ENCODE measurements around the gene SPRYD3.
A peak's percentile ranks its signal among the peaks of the same experiment; 100 is the strongest.
"Not testable (repeated sequence)": the region's sequence is repeated elsewhere in the genome, so short reads cannot be mapped to it uniquely, and the experiment has no call there.

The SPRYD3 gene, protein sequence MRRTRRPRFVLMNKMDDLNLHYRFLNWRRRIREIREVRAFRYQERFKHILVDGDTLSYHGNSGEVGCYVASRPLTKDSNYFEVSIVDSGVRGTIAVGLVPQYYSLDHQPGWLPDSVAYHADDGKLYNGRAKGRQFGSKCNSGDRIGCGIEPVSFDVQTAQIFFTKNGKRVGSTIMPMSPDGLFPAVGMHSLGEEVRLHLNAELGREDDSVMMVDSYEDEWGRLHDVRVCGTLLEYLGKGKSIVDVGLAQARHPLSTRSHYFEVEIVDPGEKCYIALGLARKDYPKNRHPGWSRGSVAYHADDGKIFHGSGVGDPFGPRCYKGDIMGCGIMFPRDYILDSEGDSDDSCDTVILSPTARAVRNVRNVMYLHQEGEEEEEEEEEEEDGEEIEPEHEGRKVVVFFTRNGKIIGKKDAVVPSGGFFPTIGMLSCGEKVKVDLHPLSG

DNA sequence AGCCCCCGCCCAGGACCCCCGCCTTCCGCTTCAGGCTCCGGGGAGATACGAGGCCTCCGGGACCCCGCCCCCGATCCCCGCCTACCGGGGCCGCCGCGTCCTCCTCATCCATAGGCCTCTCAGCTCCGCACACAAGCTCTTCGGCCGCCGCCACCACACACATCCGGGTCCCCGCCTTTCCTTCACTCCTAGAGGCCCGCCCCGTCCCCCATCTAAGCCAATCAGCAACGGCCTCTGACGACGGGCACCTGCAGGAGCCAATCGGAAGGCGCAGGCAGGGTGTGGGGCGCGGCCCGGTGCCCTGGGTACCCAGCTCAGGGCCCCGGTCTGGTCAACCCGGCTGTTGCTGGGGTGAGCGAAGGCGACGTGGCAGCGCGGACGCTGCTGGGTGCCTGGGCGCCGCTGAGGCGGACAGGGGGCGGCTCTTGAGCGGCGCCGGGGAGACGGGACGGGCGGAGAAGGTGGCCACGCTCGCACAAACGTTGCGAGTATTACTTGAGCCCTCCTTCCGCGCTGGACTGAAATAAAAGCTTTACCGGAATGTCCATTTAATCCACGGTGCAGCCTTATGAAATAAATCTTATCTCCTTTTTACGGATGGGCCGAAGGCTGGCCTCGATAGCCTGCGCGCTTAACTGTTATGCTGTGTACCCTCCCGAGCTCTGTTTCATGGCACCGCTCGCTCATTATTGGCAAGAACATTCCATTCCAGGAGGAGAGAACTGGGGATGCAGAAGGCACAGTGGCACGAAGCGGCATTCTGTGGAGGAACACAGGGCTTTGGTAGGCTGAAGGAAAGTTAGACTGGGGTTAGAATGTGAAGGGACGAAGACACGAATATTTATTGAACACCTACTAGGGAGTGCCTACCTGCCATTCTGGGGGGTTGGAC is at the start of gene SPRYD3:
TSS of gene SPRYD3 (minus strand) at position 165 of the 892 bp plus-strand sequence. CDS start at position 108, 57 bp downstream.
- Mint-ChIP-seq H3K27me3 (no peaks in the 10 kb centered on the region), H3K27ac (peak within 1 kb of the TSS; percentile 95), H3K36me3 (peaks cover 19% of the 10 kb centered on the region), H3K4me3 (peak within 1 kb of the TSS; percentile 81), H3K9me3 (no peaks in the 10 kb centered on the region), H3K4me1 (peaks cover 35% of the 10 kb centered on the region)
- ATAC-seq, result peak; percentile 100

DNA sequence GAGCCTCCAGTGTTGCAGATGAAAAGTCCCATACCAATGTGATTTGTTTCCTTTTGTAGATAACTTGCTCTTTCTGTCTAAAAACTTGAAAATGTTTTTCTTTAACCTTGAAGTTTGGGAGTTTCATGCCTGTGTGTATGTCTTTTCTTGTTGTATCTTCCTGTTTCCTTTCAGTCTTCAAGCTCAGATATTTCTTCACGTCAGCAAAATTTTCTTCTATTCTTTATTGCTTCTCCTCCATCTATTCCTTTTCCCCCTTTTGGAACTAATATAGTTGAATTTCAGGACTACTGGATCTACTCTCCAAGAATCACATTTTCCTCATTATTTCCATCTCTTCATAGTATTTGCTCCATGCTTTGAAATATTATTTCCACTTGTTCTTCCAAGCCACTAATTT is 48.0 kb upstream of the SPRYD3 start:
- Mint-ChIP-seq H3K36me3 (no peaks in the 10 kb centered on the region), H3K27ac (no peak overlapping the region), H3K4me1 (peaks cover 19% of the 10 kb centered on the region), H3K9me3 (no peaks in the 10 kb centered on the region), H3K4me3 (no peak overlapping the region), H3K27me3 (peaks cover 40% of the 10 kb centered on the region)
- ATAC-seq, result no peak

DNA sequence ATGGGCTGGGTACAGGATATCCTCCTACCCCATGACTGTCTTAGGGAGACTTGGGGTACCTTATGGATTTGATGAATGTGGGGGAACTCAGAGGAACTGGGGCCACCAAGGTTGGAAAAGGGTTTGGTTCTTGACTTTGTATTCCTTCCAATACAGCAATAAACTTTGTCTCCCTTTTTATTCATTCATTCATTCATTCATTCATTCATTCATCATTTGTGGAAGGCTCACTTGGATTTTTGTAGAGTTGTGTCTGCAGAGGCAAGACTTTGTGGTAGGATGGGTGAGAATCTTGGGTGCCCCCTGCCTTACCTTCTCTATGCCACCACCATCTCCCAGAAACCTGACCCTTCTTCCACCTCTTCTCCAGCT is 45.1 kb upstream of the SPRYD3 start:
- Mint-ChIP-seq H3K4me1 (peaks cover 10% of the 10 kb centered on the region), H3K4me3 (no peak overlapping the region), H3K27me3 (peaks cover 32% of the 10 kb centered on the region), H3K36me3 (no peaks in the 10 kb centered on the region), H3K27ac (no peak overlapping the region), H3K9me3 (no peaks in the 10 kb centered on the region)
- no peak for ATAC-seq

DNA sequence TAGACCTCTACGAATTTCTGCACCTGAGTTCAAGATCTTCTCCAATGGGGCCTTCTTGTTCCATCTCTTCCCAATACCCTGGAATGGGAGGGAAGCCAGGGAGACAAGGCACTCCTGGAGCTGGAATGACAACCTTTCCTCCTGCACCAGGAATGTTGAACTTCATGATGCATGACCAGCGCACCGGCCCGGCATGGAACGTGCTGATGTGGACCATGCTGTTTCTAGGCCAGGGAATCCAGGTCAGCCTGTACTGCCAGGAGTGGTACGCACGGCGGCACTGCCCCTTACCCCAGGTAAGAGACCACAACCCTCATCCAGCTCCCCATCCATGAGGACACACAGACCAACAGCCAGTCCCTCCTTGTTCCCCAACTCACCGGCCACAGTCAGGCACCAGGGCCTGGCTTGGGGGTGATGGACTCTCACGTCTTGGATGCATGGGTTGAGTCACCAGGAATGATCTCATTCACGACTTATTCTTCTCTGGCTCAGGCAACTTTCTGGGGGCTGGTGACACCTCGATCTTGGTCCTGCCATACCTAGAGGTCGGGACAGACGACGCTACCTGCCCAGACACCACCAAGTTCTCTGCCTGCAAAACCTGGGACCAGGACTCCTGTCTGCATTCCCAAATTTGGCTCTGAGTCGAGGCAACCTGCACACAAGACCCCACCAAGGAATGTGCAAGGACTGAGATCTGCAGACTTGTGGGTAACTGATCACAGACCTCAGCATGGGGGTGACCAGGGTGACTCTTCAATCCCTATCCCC is 44.6 kb upstream of the SPRYD3 start:
- no peaks in the 10 kb centered on the region for H3K9me3 Mint-ChIP-seq
- peaks cover 5% of the 10 kb centered on the region for H3K4me1 Mint-ChIP-seq
- no peaks in the 10 kb centered on the region for H3K36me3 Mint-ChIP-seq
- H3K27ac Mint-ChIP-seq, result no peak overlapping the region
- H3K4me3 Mint-ChIP-seq, result no peak overlapping the region
- peaks cover 26% of the 10 kb centered on the region for H3K27me3 Mint-ChIP-seq
- peak; percentile 36 for ATAC-seq

DNA sequence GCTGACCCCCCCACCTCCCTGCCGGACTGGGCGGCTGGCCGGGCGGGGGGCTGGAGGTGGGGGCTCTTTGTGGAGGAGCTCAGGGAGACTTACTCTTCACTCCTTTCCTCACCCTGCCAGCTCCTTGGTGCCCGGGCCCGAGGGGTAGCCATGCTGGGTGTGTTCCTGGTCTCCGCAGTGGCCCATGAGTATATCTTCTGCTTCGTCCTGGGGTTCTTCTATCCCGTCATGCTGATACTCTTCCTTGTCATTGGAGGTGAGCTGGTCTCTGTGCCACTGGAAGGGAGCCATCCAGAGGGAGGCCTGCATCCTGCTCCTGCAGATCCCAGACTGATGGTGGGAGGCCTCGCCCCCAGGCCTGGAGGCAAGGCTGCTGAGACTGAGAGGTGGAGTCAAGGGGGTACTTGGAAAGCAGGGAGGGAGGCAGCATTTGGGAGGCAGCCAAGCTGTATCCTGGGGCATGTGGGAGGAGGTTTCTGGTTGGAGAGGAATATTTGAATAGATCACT is 43.8 kb upstream of the SPRYD3 start:
- Mint-ChIP-seq H3K27me3 (peaks cover 19% of the 10 kb centered on the region), H3K4me1 (peaks cover 5% of the 10 kb centered on the region), H3K4me3 (no peak overlapping the region), H3K9me3 (no peaks in the 10 kb centered on the region), H3K27ac (no peak overlapping the region), H3K36me3 (no peaks in the 10 kb centered on the region)
- ATAC-seq, result peak; percentile 46

DNA sequence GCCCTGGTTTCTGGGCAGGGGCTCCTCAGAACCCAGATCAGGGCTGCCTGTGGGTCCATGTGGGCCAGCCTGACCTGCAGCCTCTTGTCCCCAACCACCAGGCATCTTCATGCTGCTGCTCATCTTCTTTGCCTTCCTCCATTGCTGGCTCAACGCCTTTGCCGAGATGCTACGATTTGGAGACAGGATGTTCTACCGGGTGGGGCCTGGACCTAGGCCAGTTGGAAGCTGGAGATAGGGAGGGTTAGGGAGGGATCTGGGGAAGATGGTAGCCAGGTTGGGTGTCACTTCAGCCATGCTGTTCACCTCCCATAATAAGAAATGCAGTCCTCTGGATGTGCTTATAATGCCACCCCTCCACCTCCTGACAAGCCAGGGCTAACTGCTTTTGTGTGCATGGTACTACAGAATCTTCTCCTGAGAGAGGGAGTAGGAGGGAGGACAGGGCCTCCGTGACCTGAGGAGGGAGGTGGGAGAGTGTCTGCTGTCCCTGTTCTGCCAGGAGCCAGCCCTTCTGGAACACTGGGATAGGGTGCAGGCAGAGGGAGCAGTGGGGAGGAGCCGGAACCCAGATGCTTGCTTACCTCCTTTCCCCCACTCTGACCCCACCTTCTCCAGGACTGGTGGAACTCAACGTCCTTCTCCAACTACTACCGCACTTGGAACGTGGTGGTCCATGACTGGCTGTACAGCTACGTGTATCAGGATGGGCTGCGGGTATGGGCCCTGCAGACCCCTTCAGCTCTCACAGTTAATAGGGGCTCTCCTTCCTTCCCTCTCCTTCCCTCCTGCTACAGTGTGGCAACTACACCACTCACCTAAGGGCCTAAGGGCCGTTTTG is 41.7 kb upstream of the SPRYD3 start:
- H3K36me3 Mint-ChIP-seq, result no peaks in the 10 kb centered on the region
- no peaks in the 10 kb centered on the region for H3K9me3 Mint-ChIP-seq

DNA sequence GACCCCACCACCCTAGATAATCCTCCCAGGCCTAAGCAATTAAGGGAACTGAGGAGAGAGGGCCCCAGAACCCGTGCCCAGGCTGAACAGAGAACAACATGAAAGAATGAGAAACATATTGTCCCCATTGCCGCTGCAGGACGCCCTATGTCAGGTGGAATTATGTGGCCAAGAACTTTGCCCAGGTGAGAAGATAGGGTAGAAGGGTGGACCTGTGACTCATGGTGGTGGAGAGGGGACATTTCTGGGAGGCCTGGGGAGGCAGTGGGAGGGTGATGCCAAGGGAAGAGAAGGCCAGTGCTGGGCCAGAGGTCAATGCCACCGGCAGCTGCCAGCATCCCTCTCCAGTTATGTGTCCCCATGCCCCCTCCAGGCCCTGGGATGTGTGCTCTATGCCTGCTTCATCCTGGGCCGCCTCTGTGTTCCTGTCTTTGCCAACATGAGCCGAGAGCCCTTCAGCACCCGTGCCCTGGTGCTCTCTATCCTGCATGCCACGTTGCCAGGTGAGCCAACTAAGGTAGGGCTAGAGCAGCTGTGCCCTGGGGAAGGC is 39.6 kb upstream of the SPRYD3 start:
- ATAC-seq, result no peak
- Mint-ChIP-seq H3K4me1 (no peaks in the 10 kb centered on the region), H3K9me3 (no peaks in the 10 kb centered on the region), H3K4me3 (no peak overlapping the region), H3K36me3 (no peaks in the 10 kb centered on the region), H3K27ac (no peak overlapping the region), H3K27me3 (no peaks in the 10 kb centered on the region)

More for the DNA sequence above, 41.7 kb upstream of the SPRYD3 start:
- H3K4me1 Mint-ChIP-seq, result no peaks in the 10 kb centered on the region
- no peak overlapping the region for H3K4me3 Mint-ChIP-seq
- no peak overlapping the region for H3K27ac Mint-ChIP-seq
- H3K27me3 Mint-ChIP-seq, result peaks cover 4% of the 10 kb centered on the region
- ATAC-seq, result no peak

DNA sequence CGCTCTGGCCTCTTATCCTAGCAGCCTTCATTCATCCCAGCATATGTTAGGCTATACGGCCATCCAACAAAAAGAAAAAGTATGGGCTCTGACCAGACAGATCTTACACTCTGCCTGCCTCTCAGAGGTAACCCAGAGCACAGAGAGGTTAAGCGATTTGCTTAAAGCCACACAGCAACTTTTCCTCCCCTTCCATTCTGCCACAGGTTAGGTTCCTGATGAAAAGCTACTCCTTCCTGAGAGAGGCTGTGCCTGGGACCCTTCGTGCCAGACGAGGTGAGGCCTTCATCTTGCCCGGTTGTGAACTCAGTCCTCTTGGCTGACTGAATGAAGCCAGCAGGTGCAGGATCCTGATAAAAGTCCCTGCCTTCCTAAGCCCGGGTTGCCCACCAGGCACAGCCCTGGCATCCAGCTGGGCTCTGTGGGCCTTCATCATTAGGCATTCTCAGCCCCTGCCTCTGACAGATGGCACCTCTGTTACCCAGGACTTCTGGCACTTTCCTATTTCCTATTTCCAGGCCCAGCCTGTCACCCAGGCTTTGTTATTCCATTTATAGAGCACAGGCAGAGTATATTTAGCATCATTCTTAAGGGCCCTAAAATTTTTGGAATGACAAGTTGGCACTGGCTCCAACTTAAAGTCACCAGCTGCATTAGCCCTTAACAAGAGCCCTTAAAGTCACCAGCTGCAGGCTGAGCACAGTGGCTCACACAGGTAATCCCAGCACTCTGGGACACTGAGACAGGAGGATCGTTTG is 36.9 kb upstream of the SPRYD3 start:
- no peaks in the 10 kb centered on the region for H3K9me3 Mint-ChIP-seq
- no peaks in the 10 kb centered on the region for H3K27me3 Mint-ChIP-seq
- H3K4me3 Mint-ChIP-seq, result no peak overlapping the region
- ATAC-seq, result no peak
- no peak overlapping the region for H3K27ac Mint-ChIP-seq
- no peaks in the 10 kb centered on the region for H3K36me3 Mint-ChIP-seq
- H3K4me1 Mint-ChIP-seq, result no peaks in the 10 kb centered on the region

DNA sequence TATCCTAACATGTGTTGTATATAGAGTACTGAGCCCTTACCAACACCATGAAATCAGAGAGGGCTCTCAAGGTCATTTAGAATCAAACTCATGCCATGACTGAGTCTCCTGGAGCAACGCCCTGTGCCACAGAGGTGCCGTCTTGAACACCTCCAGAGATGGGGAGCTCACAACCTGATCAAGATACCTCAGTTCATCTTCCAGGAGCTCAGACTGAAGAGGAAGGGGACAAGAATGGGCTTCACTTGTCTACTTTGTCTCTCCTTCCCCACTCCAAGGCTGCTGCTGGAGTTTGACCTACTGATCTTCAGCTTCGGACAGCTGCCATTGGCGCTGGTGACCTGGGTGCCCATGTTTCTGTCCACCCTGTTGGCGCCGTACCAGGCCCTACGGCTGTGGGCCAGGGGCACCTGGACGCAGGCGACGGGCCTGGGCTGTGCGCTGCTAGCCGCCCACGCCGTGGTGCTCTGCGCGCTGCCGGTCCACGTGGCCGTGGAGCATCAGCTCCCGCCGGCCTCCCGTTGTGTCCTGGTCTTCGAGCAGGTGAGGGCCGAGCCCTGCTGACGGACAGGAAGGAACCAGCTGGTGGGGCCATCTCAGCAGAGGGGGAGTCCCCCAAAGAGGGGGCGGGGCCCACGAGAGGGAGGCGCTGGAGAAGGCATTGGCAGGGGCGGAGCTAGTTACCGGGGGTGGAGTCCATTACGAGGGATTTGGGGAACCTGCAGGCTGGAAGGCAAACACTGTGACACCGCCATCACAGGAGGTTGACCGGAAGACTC is 36.1 kb upstream of the SPRYD3 start:
- no peaks in the 10 kb centered on the region for H3K27me3 Mint-ChIP-seq
- ATAC-seq, result no peak
- H3K27ac Mint-ChIP-seq, result no peak overlapping the region

DNA sequence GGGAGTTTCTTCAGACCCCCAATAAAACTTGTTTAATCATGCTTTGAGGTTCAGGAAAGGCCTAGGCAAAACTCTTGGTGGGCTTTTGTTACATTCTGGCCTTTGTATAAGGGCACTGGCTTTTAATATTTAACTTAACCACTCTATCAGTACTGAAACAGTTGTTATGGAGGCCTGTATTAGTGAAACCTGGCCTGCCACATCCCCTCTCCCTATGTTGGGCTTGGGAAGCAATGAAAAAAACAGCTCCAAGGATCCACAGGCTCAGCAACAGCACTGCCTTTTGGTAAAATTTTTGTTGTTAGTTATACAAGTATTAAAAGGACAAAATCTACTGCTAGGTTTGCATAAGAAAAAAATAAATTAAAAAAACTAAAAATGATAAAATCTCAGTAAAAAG is 34.8 kb upstream of the SPRYD3 start:
- Mint-ChIP-seq H3K4me1 (no peaks in the 10 kb centered on the region), H3K36me3 (no peaks in the 10 kb centered on the region), H3K4me3 (no peak overlapping the region), H3K27me3 (no peaks in the 10 kb centered on the region), H3K9me3 (no peaks in the 10 kb centered on the region), H3K27ac (no peak overlapping the region)
- no peak for ATAC-seq

More for the DNA sequence above, 36.1 kb upstream of the SPRYD3 start:
- no peaks in the 10 kb centered on the region for H3K36me3 Mint-ChIP-seq
- H3K4me3 Mint-ChIP-seq, result no peak overlapping the region
- no peaks in the 10 kb centered on the region for H3K9me3 Mint-ChIP-seq
- H3K4me1 Mint-ChIP-seq, result no peaks in the 10 kb centered on the region

DNA sequence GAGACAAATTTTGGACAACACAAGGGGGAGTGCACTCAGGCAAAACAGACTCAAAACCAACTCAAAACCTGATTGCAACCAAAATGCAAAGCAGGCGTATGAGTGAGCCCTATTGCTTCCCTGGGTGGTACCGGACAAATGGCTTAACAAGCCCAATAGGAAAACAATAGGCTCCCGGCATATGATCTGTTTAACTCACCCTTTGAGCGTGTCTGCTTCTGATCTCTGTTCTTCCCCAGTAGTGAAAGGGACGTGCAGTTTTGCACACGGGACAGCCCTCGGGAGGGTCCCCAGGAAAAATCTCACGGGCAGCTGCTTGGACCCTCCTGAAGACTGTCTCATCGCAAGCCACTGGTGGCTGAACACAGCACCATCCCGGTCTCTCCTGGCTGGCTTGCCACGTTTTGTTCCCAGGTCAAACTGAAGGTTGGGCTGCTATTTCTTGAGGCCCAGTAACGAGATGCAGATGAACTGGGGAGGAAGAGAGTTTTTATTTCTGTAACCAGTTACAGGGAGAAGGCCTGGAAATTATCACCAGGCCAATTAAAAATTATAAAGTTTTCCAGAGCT is 34.0 kb upstream of the SPRYD3 start:
- no peak for ATAC-seq
- H3K4me1 Mint-ChIP-seq, result no peaks in the 10 kb centered on the region
- no peaks in the 10 kb centered on the region for H3K9me3 Mint-ChIP-seq
- no peak overlapping the region for H3K4me3 Mint-ChIP-seq
- no peak overlapping the region for H3K27ac Mint-ChIP-seq
- H3K27me3 Mint-ChIP-seq, result no peaks in the 10 kb centered on the region
- H3K36me3 Mint-ChIP-seq, result no peaks in the 10 kb centered on the region

DNA sequence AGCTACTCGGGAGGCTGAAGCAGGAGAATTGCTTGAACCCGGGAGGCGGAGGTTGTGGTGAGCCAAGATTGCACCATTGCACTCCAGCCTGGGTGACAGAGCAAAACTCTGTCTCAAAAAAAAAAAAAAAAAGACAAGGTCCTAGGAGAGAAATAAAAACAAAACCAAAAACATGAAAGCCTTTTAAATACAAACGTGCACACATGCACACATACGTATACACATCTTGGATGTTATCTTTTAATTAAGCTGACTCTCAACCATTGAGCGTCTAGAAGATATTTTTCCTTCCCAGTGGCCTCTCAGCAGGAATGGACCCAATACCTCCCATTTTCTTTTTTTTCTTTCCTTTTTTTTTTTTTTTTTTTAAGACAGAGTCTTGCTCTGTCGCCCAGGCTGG is 33.2 kb upstream of the SPRYD3 start:
- H3K4me1 Mint-ChIP-seq, H3K9me3 Mint-ChIP-seq: not testable (repeated sequence)

DNA sequence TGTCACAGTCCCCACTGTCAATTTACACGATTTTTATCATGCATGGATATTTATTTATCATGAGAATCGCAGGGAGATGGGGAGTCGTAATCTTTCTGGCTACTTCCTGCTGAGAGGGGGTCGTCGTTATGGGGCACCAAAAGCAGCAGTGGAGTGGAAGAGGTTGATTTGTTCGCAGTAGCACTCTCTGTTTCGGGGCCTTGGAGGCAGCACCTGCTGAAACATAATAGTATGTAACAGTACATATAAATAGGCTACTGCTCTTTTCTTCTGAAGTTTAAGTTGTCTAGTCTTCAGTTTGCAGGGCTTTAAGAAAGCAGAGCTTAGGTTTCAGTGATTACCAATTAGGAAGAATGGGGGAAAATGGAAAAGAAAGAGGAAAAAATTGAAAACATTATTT is 27.9 kb upstream of the SPRYD3 start:
- Mint-ChIP-seq H3K9me3 (no peaks in the 10 kb centered on the region), H3K4me1 (peaks cover 25% of the 10 kb centered on the region), H3K27ac (no peak overlapping the region), H3K36me3 (no peaks in the 10 kb centered on the region), H3K27me3 (no peaks in the 10 kb centered on the region), H3K4me3 (no peak overlapping the region)
- no peak for ATAC-seq

More for the DNA sequence above, 33.2 kb upstream of the SPRYD3 start:
- not testable (repeated sequence) for ATAC-seq, H3K27me3 Mint-ChIP-seq, H3K36me3 Mint-ChIP-seq, H3K27ac Mint-ChIP-seq, H3K4me3 Mint-ChIP-seq

All from stimulated activated memory B cell treated with anti-CD40 and anti-IgM and Interleukin-4, amounts not matched to agents 10 μg/mL and 1 μg/mL and 100 μg/mL, for 72 hours (primary cell).